Panc1 (cell line): ENCODE measurements around the gene NF1.

Experiments used
- SIN3A ChIP-seq: IDR thresholded peaks from 2 replicates; pipeline ENCODE4 v1.6.1; 2012; ENCODE audit warnings: low read depth, mild to moderate bottlenecking, low read length, moderate library complexity, borderline replicate concordance; ENCODE audit not compliant: insufficient read depth
- TF ChIP-seq, protein P1 (sequence below): fragments of 450-650 bp; IDR thresholded peaks from 2 replicates; pipeline ENCODE4 v1.5.1; 2017; ENCODE audit warnings: mild to moderate bottlenecking

DNA sequence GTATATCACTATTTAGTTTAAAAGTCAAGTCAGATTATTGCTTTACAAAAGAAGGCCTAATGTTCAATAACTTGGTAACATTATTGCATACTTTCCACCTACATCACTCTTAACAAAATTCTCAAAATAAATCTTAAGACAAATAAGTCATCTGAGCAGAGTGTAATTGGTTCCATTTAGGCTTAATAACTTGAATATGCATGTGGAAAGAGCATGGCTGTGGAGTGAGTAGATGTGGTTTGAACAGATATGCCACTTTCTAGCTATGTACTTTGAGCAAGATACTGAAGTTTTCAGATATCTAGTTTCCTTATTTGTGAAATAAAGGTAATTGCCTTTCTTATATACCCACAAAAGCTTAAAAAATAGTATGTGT, 233.4 kb downstream of the NF1 start:
- TF ChIP-seq, protein P1, sequence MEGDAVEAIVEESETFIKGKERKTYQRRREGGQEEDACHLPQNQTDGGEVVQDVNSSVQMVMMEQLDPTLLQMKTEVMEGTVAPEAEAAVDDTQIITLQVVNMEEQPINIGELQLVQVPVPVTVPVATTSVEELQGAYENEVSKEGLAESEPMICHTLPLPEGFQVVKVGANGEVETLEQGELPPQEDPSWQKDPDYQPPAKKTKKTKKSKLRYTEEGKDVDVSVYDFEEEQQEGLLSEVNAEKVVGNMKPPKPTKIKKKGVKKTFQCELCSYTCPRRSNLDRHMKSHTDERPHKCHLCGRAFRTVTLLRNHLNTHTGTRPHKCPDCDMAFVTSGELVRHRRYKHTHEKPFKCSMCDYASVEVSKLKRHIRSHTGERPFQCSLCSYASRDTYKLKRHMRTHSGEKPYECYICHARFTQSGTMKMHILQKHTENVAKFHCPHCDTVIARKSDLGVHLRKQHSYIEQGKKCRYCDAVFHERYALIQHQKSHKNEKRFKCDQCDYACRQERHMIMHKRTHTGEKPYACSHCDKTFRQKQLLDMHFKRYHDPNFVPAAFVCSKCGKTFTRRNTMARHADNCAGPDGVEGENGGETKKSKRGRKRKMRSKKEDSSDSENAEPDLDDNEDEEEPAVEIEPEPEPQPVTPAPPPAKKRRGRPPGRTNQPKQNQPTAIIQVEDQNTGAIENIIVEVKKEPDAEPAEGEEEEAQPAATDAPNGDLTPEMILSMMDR, result no peak
- no peak for TF ChIP-seq SIN3A
